Measurements from ENCODE around the gene CLDN18.

CLDN18 gene

DNA sequence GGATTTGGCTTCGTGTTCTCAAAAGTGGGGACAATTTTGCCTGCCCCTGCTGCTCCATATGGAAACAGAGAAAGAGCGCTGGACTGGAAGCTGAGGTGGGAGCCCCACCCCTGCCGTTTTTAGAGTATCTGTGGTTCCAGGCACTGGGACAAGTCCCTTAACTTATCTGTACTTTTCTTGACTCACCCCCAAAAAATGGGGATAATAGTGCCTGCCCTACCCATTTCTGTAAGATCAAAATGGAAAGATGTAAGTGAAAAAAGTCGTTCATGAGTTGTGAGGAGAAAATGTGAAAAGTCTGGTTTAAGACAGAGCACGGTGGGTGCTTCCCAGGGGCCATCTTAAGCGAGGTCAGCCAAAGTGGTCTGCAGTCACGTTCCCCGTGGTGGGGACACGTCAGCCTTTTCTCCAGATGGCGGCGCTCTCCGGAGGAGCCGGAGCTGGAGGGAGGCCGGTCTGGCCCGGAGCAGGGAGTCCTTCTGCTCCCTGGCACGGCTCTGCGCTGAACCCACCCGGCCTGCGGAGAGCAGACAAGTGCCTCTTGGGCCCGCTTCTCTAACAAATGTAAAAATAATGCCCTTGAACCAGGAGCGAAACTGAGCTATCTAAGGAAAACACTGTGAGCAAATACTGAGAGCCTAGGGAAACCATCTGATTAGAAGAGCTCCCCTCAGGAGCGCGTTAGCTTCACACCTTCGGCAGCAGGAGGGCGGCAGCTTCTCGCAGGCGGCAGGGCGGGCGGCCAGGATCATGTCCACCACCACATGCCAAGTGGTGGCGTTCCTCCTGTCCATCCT lies at the start of gene CLDN18:
TSS of gene CLDN18 (plus strand) at position 690 of the 797 bp plus-strand sequence. CDS start at position 751, 61 bp downstream.
- H3K4me1 ChIP-seq (ENCODE audit: insufficient read depth, low read length) = no peaks in the 10 kb centered on the region
- no peak within 1 kb of the TSS for H3K27ac ChIP-seq (ENCODE audit: low read depth, low read length)
- H3K4me3 ChIP-seq (ENCODE audit: low read depth in 1 of 2, low read length in 2 of 2) = no peak within 1 kb of the TSS
- H3K9ac ChIP-seq (ENCODE audit: low read length) = no peak within 1 kb of the TSS
- no peaks in the 10 kb centered on the region for H3K36me3 ChIP-seq (ENCODE audit: insufficient read depth, low read length)
- H3K27me3 ChIP-seq (ENCODE audit: control insufficient read depth in 1 of 2, insufficient read depth in 2 of 2, low read length in 2 of 2) = no peaks in the 10 kb centered on the region
- no peaks in the 10 kb centered on the region for H3K9me3 ChIP-seq (ENCODE audit: low read length)

DNA sequence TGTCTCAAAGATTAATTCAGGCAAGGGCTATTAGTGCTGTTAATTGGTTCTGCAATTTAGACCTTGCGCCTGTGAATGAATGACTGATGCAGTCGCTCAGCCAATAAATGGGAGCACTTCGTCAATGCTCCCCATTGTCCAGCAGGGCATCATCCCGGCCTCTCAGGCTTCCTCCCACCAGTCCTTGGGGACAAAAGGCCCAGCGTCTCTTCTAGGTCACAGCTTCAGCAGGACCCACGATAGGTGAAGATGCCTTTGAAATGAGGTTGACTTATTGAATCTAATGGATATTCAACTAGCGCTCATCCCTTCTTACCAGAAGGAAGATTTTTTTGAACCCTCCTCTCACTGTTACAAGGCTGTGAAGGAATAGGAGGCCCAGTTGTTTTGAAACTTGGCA lies 47.7 kb upstream of the CLDN18 start:
- no peak overlapping the region for H3K27ac ChIP-seq (ENCODE audit: low read depth, low read length)
- H3K9me3 ChIP-seq (ENCODE audit: low read length) = no peaks in the 10 kb centered on the region

DNA sequence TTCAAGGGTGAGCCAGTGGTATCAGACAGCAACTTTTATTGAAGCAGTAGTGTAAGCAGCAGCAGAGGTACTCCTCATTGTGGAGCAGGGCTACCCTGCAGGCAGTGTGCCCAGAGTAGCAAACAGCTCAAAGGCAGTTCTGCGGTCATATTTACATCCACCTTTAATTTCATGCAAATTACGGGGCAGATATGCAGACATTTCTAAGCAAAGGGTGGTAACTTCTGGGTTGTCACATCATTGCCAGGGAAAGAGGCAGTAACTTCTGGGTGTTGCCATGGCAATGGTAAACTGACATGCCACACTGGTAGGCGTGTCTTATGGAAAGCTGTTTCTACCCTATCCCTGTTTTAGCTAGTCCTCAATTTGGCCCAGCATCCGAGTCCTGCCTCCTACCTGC lies 46.5 kb upstream of the CLDN18 start:
- H3K9me3 ChIP-seq (ENCODE audit: low read length) = no peaks in the 10 kb centered on the region
- H3K27me3 ChIP-seq (ENCODE audit: control insufficient read depth in 1 of 2, insufficient read depth in 2 of 2, low read length in 2 of 2) = no peaks in the 10 kb centered on the region
- H3K36me3 ChIP-seq (ENCODE audit: insufficient read depth, low read length) = no peaks in the 10 kb centered on the region
- H3K9ac ChIP-seq (ENCODE audit: low read length) = no peak overlapping the region
- no peak overlapping the region for H3K27ac ChIP-seq (ENCODE audit: low read depth, low read length)
- H3K4me3 ChIP-seq (ENCODE audit: low read depth in 1 of 2, low read length in 2 of 2) = no peak overlapping the region
- H3K4me1 ChIP-seq (ENCODE audit: insufficient read depth, low read length) = no peaks in the 10 kb centered on the region

More for the DNA sequence above, 47.7 kb upstream of the CLDN18 start:
- H3K27me3 ChIP-seq (ENCODE audit: control insufficient read depth in 1 of 2, insufficient read depth in 2 of 2, low read length in 2 of 2) = no peaks in the 10 kb centered on the region
- no peaks in the 10 kb centered on the region for H3K36me3 ChIP-seq (ENCODE audit: insufficient read depth, low read length)
- no peak overlapping the region for H3K4me3 ChIP-seq (ENCODE audit: low read depth in 1 of 2, low read length in 2 of 2)
- H3K4me1 ChIP-seq (ENCODE audit: insufficient read depth, low read length) = no peaks in the 10 kb centered on the region
- H3K9ac ChIP-seq (ENCODE audit: low read length) = no peak overlapping the region

DNA sequence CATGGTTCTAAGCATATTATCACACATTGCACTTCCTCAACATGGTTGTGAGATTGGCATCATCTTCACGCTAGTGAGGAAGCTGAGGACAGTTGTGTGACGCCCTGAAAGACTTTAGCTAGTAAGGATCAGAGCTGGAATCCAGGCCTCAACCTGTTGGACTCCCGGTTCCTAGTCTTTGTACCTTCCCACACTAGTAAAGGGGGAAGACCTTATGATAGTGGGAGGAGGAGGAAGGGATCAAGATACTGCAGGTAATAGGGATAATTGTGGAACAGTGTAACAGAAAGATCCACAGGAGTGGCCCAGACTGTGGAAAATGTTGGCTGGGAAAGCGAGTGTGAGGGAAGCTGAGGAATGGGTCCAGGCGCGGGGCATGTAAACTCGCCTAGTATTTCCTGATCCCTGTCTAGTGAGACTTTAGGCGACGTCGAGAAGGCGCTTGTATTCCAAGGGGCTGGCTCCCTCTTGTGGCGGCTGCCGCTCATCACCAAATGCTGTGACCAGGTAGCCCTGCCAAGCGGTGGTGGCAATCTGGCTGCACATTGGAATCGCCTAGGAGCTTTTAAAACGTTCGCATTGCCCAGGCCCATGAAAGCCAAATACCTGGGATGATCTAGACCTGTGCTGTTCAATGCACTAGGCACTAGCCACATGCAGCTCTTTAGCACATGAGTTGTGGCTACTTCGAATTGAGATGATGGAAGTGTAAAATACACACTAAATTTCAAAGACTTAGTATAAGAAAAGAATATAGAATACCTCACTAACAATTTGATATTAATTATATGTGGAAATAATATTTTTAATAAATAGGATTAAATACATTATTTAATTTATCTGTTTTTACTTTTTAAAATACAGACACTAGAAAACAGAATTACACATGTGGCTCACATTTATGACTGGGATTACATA lies 38.8 kb upstream of the CLDN18 start:
- H3K9me3 ChIP-seq (ENCODE audit: low read length) = no peaks in the 10 kb centered on the region
- no peaks in the 10 kb centered on the region for H3K36me3 ChIP-seq (ENCODE audit: insufficient read depth, low read length)
- no peaks in the 10 kb centered on the region for H3K4me1 ChIP-seq (ENCODE audit: insufficient read depth, low read length)
- H3K27ac ChIP-seq (ENCODE audit: low read depth, low read length) = no peak overlapping the region
- H3K9ac ChIP-seq (ENCODE audit: low read length) = no peak overlapping the region
- H3K4me3 ChIP-seq (ENCODE audit: low read depth in 1 of 2, low read length in 2 of 2) = no peak overlapping the region
- H3K27me3 ChIP-seq (ENCODE audit: control insufficient read depth in 1 of 2, insufficient read depth in 2 of 2, low read length in 2 of 2) = no peaks in the 10 kb centered on the region

DNA sequence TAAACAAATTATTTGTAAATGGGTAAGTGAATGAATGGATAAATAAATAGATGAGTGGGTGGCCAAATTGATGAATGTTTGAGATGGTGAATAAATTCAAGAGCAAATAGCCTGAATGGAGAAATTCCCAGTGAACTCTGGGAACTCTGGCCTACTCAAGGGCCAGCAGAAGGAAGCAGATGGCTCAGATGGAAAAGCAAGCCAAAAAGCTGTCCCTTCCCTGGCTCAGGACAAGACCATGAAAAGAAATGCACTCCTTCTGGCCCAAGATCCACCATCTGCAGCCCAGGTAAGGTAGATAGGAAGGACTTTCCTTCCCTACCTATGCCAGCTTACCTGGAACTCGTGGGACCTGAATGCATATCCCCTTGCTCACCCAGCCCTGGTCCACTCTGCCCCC lies 37.6 kb upstream of the CLDN18 start:
- H3K9ac ChIP-seq (ENCODE audit: low read length) = no peak overlapping the region
- H3K27ac ChIP-seq (ENCODE audit: low read depth, low read length) = no peak overlapping the region
- H3K4me1 ChIP-seq (ENCODE audit: insufficient read depth, low read length) = no peaks in the 10 kb centered on the region
- no peaks in the 10 kb centered on the region for H3K36me3 ChIP-seq (ENCODE audit: insufficient read depth, low read length)
- no peaks in the 10 kb centered on the region for H3K27me3 ChIP-seq (ENCODE audit: control insufficient read depth in 1 of 2, insufficient read depth in 2 of 2, low read length in 2 of 2)
- H3K9me3 ChIP-seq (ENCODE audit: low read length) = no peaks in the 10 kb centered on the region
- no peak overlapping the region for H3K4me3 ChIP-seq (ENCODE audit: low read depth in 1 of 2, low read length in 2 of 2)

DNA sequence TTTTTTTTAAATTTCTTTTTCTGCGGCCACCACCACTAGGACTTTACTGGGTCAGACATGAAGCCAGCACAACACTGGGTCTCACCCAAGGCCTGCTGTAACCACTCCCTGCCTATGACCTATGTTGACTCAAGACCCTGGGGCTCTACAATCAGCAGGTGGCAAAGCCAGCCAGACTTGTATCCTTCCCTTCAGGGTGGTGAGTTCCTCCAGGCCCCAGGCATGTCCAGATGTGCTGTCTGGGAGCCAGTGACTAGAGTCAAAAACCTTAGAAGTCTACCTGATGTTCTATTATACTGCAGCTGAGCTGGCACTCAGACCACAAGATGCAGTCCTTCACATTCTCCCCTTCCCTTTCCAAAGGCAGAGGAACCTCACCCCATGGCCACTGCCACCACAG lies 31.6 kb upstream of the CLDN18 start:
- H3K9me3 ChIP-seq (ENCODE audit: low read length) = no peaks in the 10 kb centered on the region
- H3K36me3 ChIP-seq (ENCODE audit: insufficient read depth, low read length) = no peaks in the 10 kb centered on the region
- no peaks in the 10 kb centered on the region for H3K4me1 ChIP-seq (ENCODE audit: insufficient read depth, low read length)
- H3K27ac ChIP-seq (ENCODE audit: low read depth, low read length) = no peak overlapping the region
- H3K27me3 ChIP-seq (ENCODE audit: control insufficient read depth in 1 of 2, insufficient read depth in 2 of 2, low read length in 2 of 2) = no peaks in the 10 kb centered on the region
- no peak overlapping the region for H3K9ac ChIP-seq (ENCODE audit: low read length)
- H3K4me3 ChIP-seq (ENCODE audit: low read depth in 1 of 2, low read length in 2 of 2) = no peak overlapping the region

DNA sequence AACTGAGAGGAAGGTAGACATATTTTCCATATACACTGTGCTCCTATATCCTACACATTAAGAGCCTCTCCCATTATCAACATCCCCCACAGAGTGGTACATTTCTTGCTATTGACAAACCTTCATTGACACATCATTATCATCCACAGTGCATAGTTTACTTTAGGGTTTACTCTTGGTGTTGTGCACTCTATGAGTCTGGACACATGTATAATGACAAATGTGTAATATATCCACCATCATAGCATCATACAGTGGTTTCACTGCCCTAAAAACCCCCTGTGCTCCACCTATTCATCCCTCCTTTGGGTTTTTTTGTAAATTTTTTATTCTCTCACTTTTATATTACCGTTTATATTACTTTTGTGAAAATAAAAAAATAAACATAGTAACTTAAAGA lies 22.2 kb upstream of the CLDN18 start:
- Histone ChIP-seq H3K4me3 (ENCODE audit: low read depth in 1 of 2, low read length in 2 of 2) (no peak overlapping the region), H3K9ac (ENCODE audit: low read length) (no peak overlapping the region), H3K4me1 (ENCODE audit: insufficient read depth, low read length) (no peaks in the 10 kb centered on the region), H3K9me3 (ENCODE audit: low read length) (no peaks in the 10 kb centered on the region), H3K27me3 (ENCODE audit: control insufficient read depth in 1 of 2, insufficient read depth in 2 of 2, low read length in 2 of 2) (no peaks in the 10 kb centered on the region), H3K36me3 (ENCODE audit: insufficient read depth, low read length) (no peaks in the 10 kb centered on the region), H3K27ac (ENCODE audit: low read depth, low read length) (no peak overlapping the region)

DNA sequence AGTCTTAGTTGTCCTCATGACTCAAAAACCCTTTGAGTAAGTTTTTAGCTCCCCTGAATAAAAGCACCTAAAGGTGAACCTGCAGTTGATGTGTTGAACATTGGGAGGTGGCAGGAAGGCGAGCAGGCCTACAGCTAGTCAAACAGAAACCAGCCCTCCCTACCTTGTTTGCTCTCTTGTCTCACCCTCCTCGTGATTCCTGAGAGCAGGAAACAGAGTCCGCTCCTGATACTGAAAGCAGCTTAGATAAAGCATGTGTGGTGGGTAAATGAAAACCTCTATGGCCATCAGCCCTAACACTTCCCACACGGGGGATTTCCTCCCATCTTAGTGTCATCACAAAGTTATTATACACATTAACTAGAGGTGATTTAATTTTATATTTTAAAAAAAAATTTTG lies 21.8 kb upstream of the CLDN18 start:
- Histone ChIP-seq H3K9me3 (ENCODE audit: low read length) (no peaks in the 10 kb centered on the region), H3K4me1 (ENCODE audit: insufficient read depth, low read length) (no peaks in the 10 kb centered on the region), H3K36me3 (ENCODE audit: insufficient read depth, low read length) (no peaks in the 10 kb centered on the region), H3K27me3 (ENCODE audit: control insufficient read depth in 1 of 2, insufficient read depth in 2 of 2, low read length in 2 of 2) (no peaks in the 10 kb centered on the region), H3K4me3 (ENCODE audit: low read depth in 1 of 2, low read length in 2 of 2) (no peak overlapping the region), H3K27ac (ENCODE audit: low read depth, low read length) (no peak overlapping the region), H3K9ac (ENCODE audit: low read length) (no peak overlapping the region)

DNA sequence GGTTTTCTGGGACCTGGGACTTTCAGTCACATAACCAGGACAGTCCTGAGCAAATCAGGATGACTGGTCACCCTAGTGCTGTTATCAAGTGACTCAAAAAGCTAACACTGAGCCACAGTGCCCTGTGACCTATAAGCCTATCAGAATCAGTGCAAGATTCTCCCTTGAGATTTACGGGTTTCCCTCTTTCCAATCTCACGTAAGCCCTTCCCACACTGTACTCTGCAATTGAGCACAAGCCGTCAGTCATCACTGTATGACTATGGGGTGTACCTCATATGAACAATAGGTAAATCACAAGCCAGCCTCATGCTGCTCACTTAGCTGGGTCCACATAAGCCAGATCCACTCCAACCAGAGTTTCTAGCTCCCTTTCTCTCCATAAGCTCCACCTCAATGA lies 21.0 kb upstream of the CLDN18 start:
- H3K27ac ChIP-seq (ENCODE audit: low read depth, low read length) = no peak overlapping the region
- H3K9me3 ChIP-seq (ENCODE audit: low read length) = no peaks in the 10 kb centered on the region
- H3K4me3 ChIP-seq (ENCODE audit: low read depth in 1 of 2, low read length in 2 of 2) = no peak overlapping the region

DNA sequence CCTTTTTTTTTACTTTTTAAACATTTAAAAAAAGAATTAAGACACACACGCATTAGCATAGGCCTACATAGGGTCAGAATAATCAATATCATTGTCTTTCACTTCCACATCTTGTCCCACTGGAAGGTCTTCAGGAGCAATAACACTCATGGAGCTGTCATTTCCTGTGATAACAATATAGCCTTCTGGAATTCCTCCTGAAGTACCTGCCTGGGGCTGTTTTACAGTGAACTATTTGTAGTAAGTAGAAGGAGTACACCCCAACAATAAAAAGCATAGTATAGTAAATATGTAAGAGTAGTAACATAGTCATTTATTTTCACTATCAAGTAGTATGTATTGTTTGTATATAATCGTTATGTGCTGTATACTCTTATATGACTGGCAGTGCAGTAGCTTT lies 19.5 kb upstream of the CLDN18 start:
- Histone ChIP-seq H3K9ac (ENCODE audit: low read length) (no peak overlapping the region), H3K27me3 (ENCODE audit: control insufficient read depth in 1 of 2, insufficient read depth in 2 of 2, low read length in 2 of 2) (no peaks in the 10 kb centered on the region), H3K27ac (ENCODE audit: low read depth, low read length) (no peak overlapping the region), H3K4me3 (ENCODE audit: low read depth in 1 of 2, low read length in 2 of 2) (no peak overlapping the region), H3K4me1 (ENCODE audit: insufficient read depth, low read length) (no peaks in the 10 kb centered on the region), H3K36me3 (ENCODE audit: insufficient read depth, low read length) (no peaks in the 10 kb centered on the region), H3K9me3 (ENCODE audit: low read length) (no peaks in the 10 kb centered on the region)

More for the DNA sequence above, 21.0 kb upstream of the CLDN18 start:
- Histone ChIP-seq H3K27me3 (ENCODE audit: control insufficient read depth in 1 of 2, insufficient read depth in 2 of 2, low read length in 2 of 2) (no peaks in the 10 kb centered on the region), H3K9ac (ENCODE audit: low read length) (no peak overlapping the region), H3K36me3 (ENCODE audit: insufficient read depth, low read length) (no peaks in the 10 kb centered on the region), H3K4me1 (ENCODE audit: insufficient read depth, low read length) (no peaks in the 10 kb centered on the region)

DNA sequence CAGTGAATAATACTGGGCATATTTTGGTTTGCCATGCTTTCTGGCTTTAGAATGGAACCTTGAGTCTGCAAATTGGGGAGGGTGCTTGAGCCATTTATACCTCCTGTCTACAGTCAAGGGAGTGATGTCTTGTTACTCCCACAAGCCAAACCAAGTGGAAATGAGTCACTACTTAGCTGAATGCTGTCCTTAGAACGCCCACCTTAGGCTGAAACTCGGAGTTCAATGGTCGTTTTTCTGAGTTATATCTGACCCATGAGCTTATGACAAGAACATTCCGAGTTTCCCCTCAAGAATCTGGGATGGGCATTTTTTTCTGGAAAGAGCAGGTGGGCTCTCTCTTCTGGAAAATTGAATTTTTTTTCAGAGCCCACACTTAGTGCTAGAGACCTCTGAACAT lies 17.4 kb upstream of the CLDN18 start:
- no peak overlapping the region for H3K4me3 ChIP-seq (ENCODE audit: low read depth in 1 of 2, low read length in 2 of 2)
- no peak overlapping the region for H3K9ac ChIP-seq (ENCODE audit: low read length)
- H3K27ac ChIP-seq (ENCODE audit: low read depth, low read length) = no peak overlapping the region
- H3K27me3 ChIP-seq (ENCODE audit: control insufficient read depth in 1 of 2, insufficient read depth in 2 of 2, low read length in 2 of 2) = no peaks in the 10 kb centered on the region
- no peaks in the 10 kb centered on the region for H3K36me3 ChIP-seq (ENCODE audit: insufficient read depth, low read length)
- no peaks in the 10 kb centered on the region for H3K9me3 ChIP-seq (ENCODE audit: low read length)
- H3K4me1 ChIP-seq (ENCODE audit: insufficient read depth, low read length) = no peaks in the 10 kb centered on the region
